H9 (cell line): ENCODE measurements around the gene ADAMTS3. TPM values are rescaled to one million over a fixed set of nuclear protein-coding genes. Genes with fewer than 3 reads are reported as not detected.

ENCODE experiments used
- DNase-seq: peaks from one replicate; pipeline ENCODE4 v3.0.0-alpha.2; 2017
- H2AFZ ChIP-seq: one replicate; pipeline ENCODE4 v1.6.1; 2013; ENCODE audit warnings: mild to moderate bottlenecking, low read length, control low read depth, moderate library complexity
- H2AK5ac ChIP-seq: 2 replicates; pipeline ENCODE4 v1.6.1; 2013; ENCODE audit warnings: low read length, control low read depth, mixed read lengths; ENCODE audit not compliant: insufficient read length
- H2BK120ac ChIP-seq: one replicate; pipeline ENCODE4 v1.6.1; 2013; ENCODE audit warnings: low read depth, mild to moderate bottlenecking, low read length, control low read depth, inconsistent platforms; ENCODE audit not compliant: poor library complexity, severe bottlenecking
- H2BK12ac ChIP-seq: 2 replicates; pipeline ENCODE4 v1.6.1; 2013; ENCODE audit warnings: low read length, control low read depth, mixed read lengths, low read depth; ENCODE audit not compliant: insufficient read length
- H2BK15ac ChIP-seq: 2 replicates; pipeline ENCODE4 v1.6.1; 2013; ENCODE audit warnings: low read depth, low read length, control low read depth
- H2BK20ac ChIP-seq: one replicate; pipeline ENCODE4 v1.6.1; 2013; ENCODE audit warnings: low read depth, mild to moderate bottlenecking, low read length, control low read depth, inconsistent platforms; ENCODE audit not compliant: poor library complexity, severe bottlenecking
- H2BK5ac ChIP-seq: 2 replicates; pipeline ENCODE4 v1.6.1; 2013; ENCODE audit warnings: low read length, control low read depth, mixed read lengths; ENCODE audit not compliant: insufficient read length
- H3K14ac ChIP-seq: 2 replicates; pipeline ENCODE4 v1.6.1; 2013; ENCODE audit warnings: low read length, control low read depth; ENCODE audit not compliant: insufficient read depth
- H3K18ac ChIP-seq: 2 replicates; pipeline ENCODE4 v1.6.1; 2013; ENCODE audit warnings: low read depth, mild to moderate bottlenecking, mixed read lengths, low read length, control low read depth; ENCODE audit not compliant: insufficient read length
- H3K23ac ChIP-seq: 2 replicates; pipeline ENCODE4 v1.6.1; 2013; ENCODE audit warnings: low read length, control low read depth, mixed read lengths, low read depth; ENCODE audit not compliant: insufficient read length
- H3K23me2 ChIP-seq: 2 replicates; pipeline ENCODE4 v1.6.1; 2013; ENCODE audit warnings: low read depth, mild to moderate bottlenecking, mixed read lengths, low read length, control low read depth; ENCODE audit not compliant: insufficient read length, poor library complexity, severe bottlenecking
- H3K27ac ChIP-seq: 2 replicates; pipeline ENCODE4 v1.5.1; 2013; ENCODE audit warnings: low read length, control low read depth, mixed read lengths, low read depth; ENCODE audit not compliant: insufficient read length
- H3K27me3 ChIP-seq: 2 replicates; pipeline ENCODE4 v1.6.1; 2013; ENCODE audit warnings: low read length, control low read depth, inconsistent platforms; ENCODE audit not compliant: insufficient read depth
- H3K4ac ChIP-seq: 2 replicates; pipeline ENCODE4 v1.6.1; 2013; ENCODE audit warnings: low read depth, mild to moderate bottlenecking, control low read depth, inconsistent platforms, low read length, moderate library complexity
- H3K4me1 ChIP-seq: 2 replicates; pipeline ENCODE4 v1.6.1; 2013; ENCODE audit warnings: low read length, control low read depth, inconsistent platforms; ENCODE audit not compliant: insufficient read depth
- H3K4me2 ChIP-seq: 2 replicates; pipeline ENCODE4 v1.6.1; 2013; ENCODE audit warnings: low read length, control low read depth, mixed read lengths; ENCODE audit not compliant: insufficient read length, insufficient read depth
- H3K56ac ChIP-seq: 2 replicates; pipeline ENCODE4 v1.6.1; 2013; ENCODE audit warnings: low read depth, mild to moderate bottlenecking, mixed read lengths, low read length, control low read depth; ENCODE audit not compliant: insufficient read length
- H3K79me1 ChIP-seq: 2 replicates; pipeline ENCODE4 v1.6.1; 2013; ENCODE audit warnings: low read depth, mild to moderate bottlenecking, moderate library complexity, low read length, control low read depth, inconsistent platforms; ENCODE audit not compliant: insufficient read depth, poor library complexity, severe bottlenecking
- H3K79me2 ChIP-seq: 2 replicates; pipeline ENCODE4 v1.6.1; 2013; ENCODE audit warnings: low read length, control low read depth, inconsistent platforms; ENCODE audit not compliant: insufficient read depth
- H3K9ac ChIP-seq: 2 replicates; pipeline ENCODE4 v1.6.1; 2013; ENCODE audit warnings: low read length, control low read depth, mixed read lengths; ENCODE audit not compliant: insufficient read length; ENCODE audit errors: extremely low read depth
- H3K9me3 ChIP-seq: one replicate; pipeline ENCODE4 v1.6.1; 2013; ENCODE audit warnings: low read depth, low read length, inconsistent platforms; ENCODE audit not compliant: control insufficient read depth
- H3T11ph ChIP-seq: one replicate; pipeline ENCODE4 v1.6.1; 2013; ENCODE audit warnings: mild to moderate bottlenecking, low read length, control low read depth, inconsistent platforms
- H4K20me1 ChIP-seq: one replicate; pipeline ENCODE4 v1.6.1; 2013; ENCODE audit not compliant: control insufficient read depth, insufficient read length, insufficient read depth
- H4K5ac ChIP-seq: 2 replicates; pipeline ENCODE4 v1.6.1; 2013; ENCODE audit warnings: low read depth, mild to moderate bottlenecking, mixed read lengths, low read length, control low read depth; ENCODE audit not compliant: insufficient read length
- H4K8ac ChIP-seq: replicated peaks from 2 replicates; pipeline ENCODE4 v1.6.1; 2013; ENCODE audit warnings: low read length, control low read depth, mixed read lengths, low read depth; ENCODE audit not compliant: insufficient read length
- H4K91ac ChIP-seq: 2 replicates; pipeline ENCODE4 v1.6.1; 2013; ENCODE audit warnings: low read depth, mild to moderate bottlenecking, moderate library complexity, mixed read lengths, low read length, control low read depth; ENCODE audit not compliant: insufficient read length
- H3K27ac Mint-ChIP-seq, 3 experiments: 2 replicates in 2 of 3; 3 replicates in 1 of 3; pipeline ENCODE4 v1.8.0; 2020 to 2021; ENCODE audit warnings: mixed read lengths in 3 of 3, mild to moderate bottlenecking in 1 of 3, moderate library complexity in 1 of 3
- H3K27me3 Mint-ChIP-seq: 2 replicates; pipeline ENCODE4 v1.8.0; 2021; ENCODE audit warnings: low read depth, mild to moderate bottlenecking, moderate library complexity, mixed read lengths
- H3K36me3 Mint-ChIP-seq, 3 experiments: 2 replicates in 2 of 3; 3 replicates in 1 of 3; pipeline ENCODE4 v1.8.0; 2020 to 2021; ENCODE audit warnings: low read depth in 3 of 3, mixed read lengths in 3 of 3; ENCODE audit not compliant: insufficient read depth in 1 of 3
- H3K4me1 Mint-ChIP-seq, 2 experiments: 2 replicates each; pipeline ENCODE4 v1.8.0; 2020; ENCODE audit warnings: mixed read lengths in 2 of 2
- H3K4me3 Mint-ChIP-seq, 2 experiments: 2 replicates in 1 of 2; 3 replicates in 1 of 2; pipeline ENCODE4 v1.8.0; 2020 to 2021; ENCODE audit warnings: mild to moderate bottlenecking in 2 of 2, mixed read lengths in 2 of 2, moderate library complexity in 1 of 2
- H3K9me3 Mint-ChIP-seq, 2 experiments: 2 replicates in 1 of 2; 3 replicates in 1 of 2; pipeline ENCODE4 v1.8.0; 2020; ENCODE audit warnings: mild to moderate bottlenecking in 2 of 2, mixed read lengths in 2 of 2, moderate library complexity in 1 of 2
- total RNA-seq: library from RNA; stranded (reverse); gene quantifications from 2 replicates; pipeline ENCODE4 v1.2.1, GENCODE V29; 2021
- TF ChIP-seq, protein P1 (sequence below): fragments of 200-600 bp; sonication (generic); conservative IDR thresholded peaks from 3 replicates; pipeline ENCODE4 v1.8.0; 2021; ENCODE audit warnings: antibody characterized with exemption, mild to moderate bottlenecking

Gene ADAMTS3
- total RNA-seq, 1 experiment from 2014 or later = 1.1 TPM

DNA sequence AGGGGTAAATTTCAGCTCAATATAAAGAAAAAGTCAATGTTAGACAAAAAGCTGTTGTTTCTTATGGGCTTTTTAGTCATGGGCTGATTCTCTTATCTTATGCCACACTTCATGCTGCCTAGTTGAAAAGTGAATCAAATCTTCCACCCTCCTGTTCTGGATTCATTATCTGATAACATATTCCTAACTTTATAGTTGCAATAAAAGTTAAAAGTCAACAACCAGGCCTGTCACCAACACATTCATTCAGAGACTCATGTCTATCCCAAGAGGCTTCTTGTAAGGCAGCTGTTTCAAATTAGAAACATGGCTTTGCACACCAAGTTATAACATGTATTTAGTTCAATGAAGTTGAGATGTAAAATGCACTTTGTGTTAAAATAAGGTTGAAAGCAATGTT, 243.8 kb downstream of the ADAMTS3 start:
- Histone ChIP-seq H4K20me1 (no peaks in the 10 kb centered on the region), H3K9me3 (no peaks in the 10 kb centered on the region), H3K9ac (no peak overlapping the region), H2BK20ac (no peak overlapping the region), H2BK120ac (no peak overlapping the region), H2AK5ac (no peak overlapping the region), H2BK12ac (no peak overlapping the region), H3K4me2 (no peak overlapping the region), H2AFZ (no peak overlapping the region), H3K27ac (no peak overlapping the region), H3K4me1 (no peaks in the 10 kb centered on the region), H3K56ac (no peak overlapping the region), H3K79me2 (no peaks in the 10 kb centered on the region), H3K79me1 (no peaks in the 10 kb centered on the region), H3K23ac (no peak overlapping the region), H2BK15ac (no peak overlapping the region), H3T11ph (no peak overlapping the region), H3K14ac (no peak overlapping the region), H3K23me2 (no peaks in the 10 kb centered on the region), H4K8ac (no peak overlapping the region), H3K18ac (no peak overlapping the region), H3K27me3 (no peaks in the 10 kb centered on the region), H3K4ac (no peak overlapping the region), H2BK5ac (no peak overlapping the region), H4K5ac (no peak overlapping the region), H4K91ac (no peak overlapping the region)
- DNase-seq = no peak
- Mint-ChIP-seq H3K36me3 (no peaks in the 10 kb centered on the region), H3K4me1 (peaks cover 0 to 5% of the 10 kb centered on the region in 2 experiments; a peak in 1 of 4 replicates), H3K27me3 (no peaks in the 10 kb centered on the region), H3K9me3 (no peaks in the 10 kb centered on the region), H3K4me3 (no peak overlapping the region), H3K27ac (no peak overlapping the region)
- TF ChIP-seq, protein P1, sequence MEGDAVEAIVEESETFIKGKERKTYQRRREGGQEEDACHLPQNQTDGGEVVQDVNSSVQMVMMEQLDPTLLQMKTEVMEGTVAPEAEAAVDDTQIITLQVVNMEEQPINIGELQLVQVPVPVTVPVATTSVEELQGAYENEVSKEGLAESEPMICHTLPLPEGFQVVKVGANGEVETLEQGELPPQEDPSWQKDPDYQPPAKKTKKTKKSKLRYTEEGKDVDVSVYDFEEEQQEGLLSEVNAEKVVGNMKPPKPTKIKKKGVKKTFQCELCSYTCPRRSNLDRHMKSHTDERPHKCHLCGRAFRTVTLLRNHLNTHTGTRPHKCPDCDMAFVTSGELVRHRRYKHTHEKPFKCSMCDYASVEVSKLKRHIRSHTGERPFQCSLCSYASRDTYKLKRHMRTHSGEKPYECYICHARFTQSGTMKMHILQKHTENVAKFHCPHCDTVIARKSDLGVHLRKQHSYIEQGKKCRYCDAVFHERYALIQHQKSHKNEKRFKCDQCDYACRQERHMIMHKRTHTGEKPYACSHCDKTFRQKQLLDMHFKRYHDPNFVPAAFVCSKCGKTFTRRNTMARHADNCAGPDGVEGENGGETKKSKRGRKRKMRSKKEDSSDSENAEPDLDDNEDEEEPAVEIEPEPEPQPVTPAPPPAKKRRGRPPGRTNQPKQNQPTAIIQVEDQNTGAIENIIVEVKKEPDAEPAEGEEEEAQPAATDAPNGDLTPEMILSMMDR = no peak
